IMR-90 (cell line): ENCODE measurements around the gene WNT16. TPM values are rescaled to one million over a fixed set of nuclear protein-coding genes. Genes with fewer than 3 reads are reported as not detected.

Source experiments
- ATAC-seq: fragments of 200-7000 bp; cut with Tn5 transposase; 2 replicates; pipeline ENCODE4 v1.9.1; 2020; ENCODE audit warnings: low read depth, mild to moderate bottlenecking, moderate library complexity
- BruUV-seq: library from RNA; stranded (reverse); fragments of 400-500 nt; replicated peaks from 2 replicates; lab custom pipeline; 2021; lab: Mats Ljungman, UMichigan
- CTCF ChIA-PET: fragments of 300-600 bp; formaldehyde crosslinking; extraction: SDS; loops from one replicate; lab custom pipeline; 2021; ENCODE audit warnings: antibody characterized with exemption; lab: Yijun Ruan, JAX
- POLR2A ChIA-PET: fragments of 300-600 bp; sonication (Branson Sonifier 250); formaldehyde crosslinking; loops from one replicate; lab custom pipeline; 2022; ENCODE audit warnings: antibody characterized with exemption; ENCODE audit not compliant: unreplicated experiment; lab: Charles Lee
- DNase-seq: peaks from one replicate; pipeline ENCODE4 v3.0.0; 2013
- H2AFZ ChIP-seq: replicated peaks from 2 replicates; pipeline ENCODE3; 2013; ENCODE audit warnings: low read length, mild to moderate bottlenecking; ENCODE audit not compliant: poor library complexity
- H2AK5ac ChIP-seq: 2 replicates; pipeline ENCODE4 v1.6.1; 2013; ENCODE audit warnings: low read depth, low read length, inconsistent platforms
- H2AK9ac ChIP-seq: replicated peaks from 2 replicates; pipeline ENCODE3; 2013; ENCODE audit warnings: mild to moderate bottlenecking, low read depth, low read length, moderate library complexity; ENCODE audit not compliant: poor library complexity
- H2BK120ac ChIP-seq: 2 replicates; pipeline ENCODE4 v1.6.1; 2013; ENCODE audit warnings: low read depth, low read length, inconsistent platforms
- H2BK15ac ChIP-seq: 3 replicates; pipeline ENCODE4 v1.6.1; 2013; ENCODE audit warnings: low read depth, low read length, inconsistent platforms
- H2BK20ac ChIP-seq: 2 replicates; pipeline ENCODE4 v1.6.1; 2013; ENCODE audit warnings: low read depth, mild to moderate bottlenecking, inconsistent platforms, low read length, moderate library complexity
- H2BK5ac ChIP-seq: 2 replicates; pipeline ENCODE4 v1.6.1; 2013; ENCODE audit warnings: mild to moderate bottlenecking, low read depth, low read length, inconsistent platforms; ENCODE audit not compliant: poor library complexity, severe bottlenecking
- H3K14ac ChIP-seq: replicated peaks from 2 replicates; pipeline ENCODE4 v1.6.1; 2013; ENCODE audit warnings: low read depth, low read length, inconsistent platforms
- H3K18ac ChIP-seq: 2 replicates; pipeline ENCODE4 v1.6.1; 2013; ENCODE audit warnings: low read depth, low read length, control low read depth
- H3K23ac ChIP-seq: 2 replicates; pipeline ENCODE4 v1.6.1; 2013; ENCODE audit warnings: low read depth, low read length, inconsistent platforms
- H3K27ac ChIP-seq: 2 replicates; pipeline ENCODE4 v1.5.1; 2013; ENCODE audit warnings: mild to moderate bottlenecking, control low read depth, low read length; ENCODE audit not compliant: insufficient read depth
- H3K27me3 ChIP-seq: 2 replicates; pipeline ENCODE4 v1.6.1; 2013; ENCODE audit warnings: low read length; ENCODE audit not compliant: control insufficient read depth, insufficient read depth
- H3K36me3 ChIP-seq: 2 replicates; pipeline ENCODE4 v1.6.1; 2013; ENCODE audit warnings: low read length, mixed read lengths; ENCODE audit not compliant: control insufficient read depth, insufficient read depth
- H3K4ac ChIP-seq: 2 replicates; pipeline ENCODE4 v1.6.1; 2013; ENCODE audit warnings: low read depth, low read length, inconsistent platforms
- H3K4me1 ChIP-seq: 2 replicates; pipeline ENCODE4 v1.6.1; 2013; ENCODE audit warnings: low read length, mixed read lengths; ENCODE audit not compliant: control insufficient read depth, insufficient read depth
- H3K4me2 ChIP-seq: 2 replicates; pipeline ENCODE4 v1.6.1; 2013; ENCODE audit warnings: low read depth, mild to moderate bottlenecking, control low read depth, low read length, moderate library complexity
- H3K4me3 ChIP-seq: 2 replicates; pipeline ENCODE4 v1.5.1; 2013; ENCODE audit warnings: low read depth, mild to moderate bottlenecking, control low read depth, low read length, moderate library complexity; ENCODE audit not compliant: insufficient read depth
- H3K56ac ChIP-seq: 2 replicates; pipeline ENCODE4 v1.6.1; 2013; ENCODE audit warnings: low read length, inconsistent platforms; ENCODE audit not compliant: insufficient read depth; ENCODE audit errors: extremely low read depth
- H3K79me1 ChIP-seq, 2 experiments: 2 replicates each; pipeline ENCODE4 v1.6.1; 2013; ENCODE audit warnings: low read length in 2 of 2, inconsistent platforms in 1 of 2, low read depth in 1 of 2
- H3K9ac ChIP-seq: 2 replicates; pipeline ENCODE4 v1.6.1; 2013; ENCODE audit warnings: low read depth, low read length, control low read depth
- H3K9me1 ChIP-seq: 2 replicates; pipeline ENCODE4 v1.6.1; 2013; ENCODE audit warnings: low read length, inconsistent platforms; ENCODE audit not compliant: insufficient read depth
- H3K9me3 ChIP-seq: 2 replicates; pipeline ENCODE4 v1.6.1; 2013; ENCODE audit warnings: low read length; ENCODE audit not compliant: control insufficient read depth, insufficient read depth
- H4K20me1 ChIP-seq: 2 replicates; pipeline ENCODE4 v1.6.1; 2013; ENCODE audit warnings: low read length, inconsistent platforms; ENCODE audit not compliant: insufficient read depth
- H4K5ac ChIP-seq: 2 replicates; pipeline ENCODE4 v1.6.1; 2013; ENCODE audit warnings: mild to moderate bottlenecking, low read depth, low read length, control low read depth
- H4K8ac ChIP-seq, 2 experiments: 2 replicates each; pipeline ENCODE4 v1.6.1; 2013; ENCODE audit warnings: low read depth in 2 of 2, low read length in 2 of 2, control low read depth in 1 of 2, inconsistent platforms in 1 of 2
- H4K91ac ChIP-seq: 2 replicates; pipeline ENCODE4 v1.6.1; 2013; ENCODE audit warnings: low read depth, low read length, inconsistent platforms; ENCODE audit not compliant: insufficient read depth
- ELK1 ChIP-seq: fragments of 150-350 bp; IDR thresholded peaks from 2 replicates; pipeline ENCODE4 v1.6.1; 2016; ENCODE audit warnings: low read depth, mild to moderate bottlenecking, low read length, moderate library complexity, borderline replicate concordance
- WGBS, 2 experiments: methylation state at CpG; one replicate each; pipeline versions ENCODE4 v1.1.5 to v1.1.7; 2013; ENCODE audit warnings: missing lambda C conversion rate in 2 of 2; ENCODE audit not compliant: insufficient read length in 1 of 2; ENCODE audit errors: extremely low coverage in 2 of 2; 5-methylcytosine and 5-hydroxymethylcytosine counted together
- dilution Hi-C: fragments of 300-500 bp; cut with HindIII; formaldehyde crosslinking; loops from one replicate; pipeline ENCODE4 v1.14.3; 2018; ENCODE audit warnings: low sequenced_read_pairs; ENCODE audit not compliant: unreplicated experiment
- in situ Hi-C: fragments of 300-500 bp; cut with MboI; formaldehyde crosslinking; loops from 3 replicates; pipeline ENCODE4 v1.14.3; 2019; ENCODE audit warnings: low sequenced_read_pairs, inconsistent platforms, mixed read lengths
- intact Hi-C: fragments of 100-400 bp; cut with micrococcal nuclease; formaldehyde crosslinking; loops from 2 replicates; pipeline ENCODE4 v1.10.0; 2022
- polyA plus RNA-seq, 3 experiments: library from polyadenylated mRNA; depleted of rRNA; stranded (reverse); fragments of >200 nt; gene quantifications; 2 replicates each; pipeline ENCODE4 v1.2.3, GENCODE V29; 2012; ENCODE audit warnings: low replicate concordance in 1 of 3
- total RNA-seq: library from RNA; depleted of rRNA; stranded (reverse); fragments of >200 nt; gene quantifications from 2 replicates; pipeline ENCODE4 v1.2.3, GENCODE V29; 2012

WNT16 gene
- total and polyA plus RNA-seq, 2 of the 4 experiments (the other 2 are of a cell fraction) = 0.68 to 1.1 TPM

GRCh38 chr7:121294448-121294992 is 34.3 kb upstream of the WNT16 start:
- peaks cover 3 to 4% of the 10 kb centered on the region in 2 experiments; a peak in 1 of 4 replicates for H3K79me1 ChIP-seq
- H2AFZ ChIP-seq = no peak overlapping the region
- no peaks in the 10 kb centered on the region for H4K20me1 ChIP-seq
- ChIA-PET POLR2A (interaction anchor here (0.6 kb wide), 1 partner anchor 148 kb away, joined by 3 read pairs; no protein-coding TSS in a partner anchor), CTCF (interaction anchor here (1.8 kb wide), 1 partner anchor 15 kb away, joined by 8 read pairs; no protein-coding TSS in a partner anchor)
- no TSS peak for BruUV-seq
- dilution Hi-C loops (no loop called here), in situ Hi-C loops (no loop called here), intact Hi-C loops (no loop called here)
- H3K27me3 ChIP-seq = no peaks in the 10 kb centered on the region
- no peak overlapping the region for H4K8ac ChIP-seq
- no peak overlapping the region for H3K18ac ChIP-seq
- no peak overlapping the region for H2AK5ac ChIP-seq
- no peak overlapping the region for H4K5ac ChIP-seq
- H3K4ac ChIP-seq = no peak overlapping the region
- H3K36me3 ChIP-seq = peaks cover 3% of the 10 kb centered on the region
- no CpG with 5 or more reads among the region's 2 CpGs for WGBS, 2 experiments
- no peak overlapping the region for H2AK9ac ChIP-seq
- no peak overlapping the region for H3K9ac ChIP-seq
- H3K14ac ChIP-seq = no peak overlapping the region
- H3K56ac ChIP-seq = no peak overlapping the region
- H2BK20ac ChIP-seq = no peak overlapping the region
- no peak overlapping the region for H2BK15ac ChIP-seq
- TF ChIP-seq ELK1 = no peak
- H2BK5ac ChIP-seq = no peak overlapping the region
- H3K4me1 ChIP-seq = no peaks in the 10 kb centered on the region; the same call in 1 of the 2 replicates
- ATAC-seq = no peak
- no peak for DNase-seq
- H3K9me3 ChIP-seq = no peaks in the 10 kb centered on the region; the same call in 1 of the 2 replicates
- H3K4me2 ChIP-seq = no peak overlapping the region
- no peak overlapping the region for H3K23ac ChIP-seq
- no peak overlapping the region for H2BK120ac ChIP-seq
- H4K91ac ChIP-seq = no peak overlapping the region
- H3K9me1 ChIP-seq = peaks cover 6% of the 10 kb centered on the region; the same call in 1 of the 2 replicates
- no peak overlapping the region for H3K4me3 ChIP-seq
- no peak overlapping the region for H3K27ac ChIP-seq
